ENCODE results near the gene DACT2.

Gene DACT2

DNA sequence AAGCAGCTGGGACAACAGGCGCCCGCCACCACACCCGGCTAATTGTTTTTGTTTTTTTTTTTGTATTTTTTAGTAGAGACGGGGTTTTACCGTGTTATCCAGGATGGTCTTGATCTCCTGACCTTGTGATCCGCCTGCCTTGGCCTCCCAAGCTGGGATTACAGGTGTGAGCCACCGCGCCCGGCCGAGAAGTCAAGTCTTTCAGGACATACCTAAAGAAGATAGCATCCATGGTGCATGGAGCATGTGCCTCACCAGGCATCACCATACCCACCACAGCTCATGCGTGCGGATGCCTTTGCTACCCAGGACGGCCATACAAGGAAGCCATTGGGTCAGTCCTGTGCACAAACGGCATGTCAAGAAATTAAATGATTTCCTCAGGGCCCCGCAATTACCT, 60.8 kb downstream of the DACT2 start:
- Histone ChIP-seq H3K36me3 (ENCODE audit: insufficient read depth, insufficient read length, low read length) (no peaks in the 10 kb centered on the region), H3K9ac (ENCODE audit: insufficient read length, low read depth) (no peak overlapping the region), H3K4me3 (ENCODE audit: insufficient read length, low read depth) (no peak overlapping the region), H3K4me1 (ENCODE audit: insufficient read depth, insufficient read length) (peaks cover 3% of the 10 kb centered on the region), H3K27me3 (ENCODE audit: insufficient read depth, insufficient read length) (no peaks in the 10 kb centered on the region), H3K9me3 (ENCODE audit: insufficient read depth, low read length) (no peaks in the 10 kb centered on the region)
- DNase-seq (ENCODE audit: low read depth, low spot score): no peak
- TF ChIP-seq YY1 (IDR thresholded peaks at IDR 0.05; ENCODE audit: insufficient read depth, insufficient read length) (no peak), ZNF274 (IDR thresholded peaks at IDR 0.05; ENCODE audit: low read depth, low read length) (no peak), SUZ12 (IDR thresholded peaks at IDR 0.05; ENCODE audit: extremely low read depth, insufficient read depth, insufficient read length) (no peak)

DNA sequence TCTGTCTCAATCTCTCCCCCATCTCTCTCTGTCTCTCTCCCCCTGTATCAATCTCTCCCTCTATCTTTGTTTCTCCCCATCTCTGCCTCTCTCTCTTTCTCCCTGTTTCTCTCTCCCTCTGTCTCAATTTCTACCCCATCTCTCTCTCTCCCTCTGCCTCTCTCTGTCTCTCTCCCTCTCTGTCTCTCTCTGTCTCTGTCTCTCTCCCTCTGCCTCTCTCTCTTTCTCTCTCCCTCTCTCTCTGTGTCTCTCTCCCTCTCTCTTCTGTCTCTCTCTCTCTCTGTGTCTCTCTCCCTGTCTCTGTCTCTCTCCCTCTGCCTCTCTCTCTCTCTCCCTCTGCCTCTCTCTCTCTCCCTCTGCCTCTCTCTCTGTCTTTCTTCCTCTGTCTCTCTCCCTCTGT, 62.6 kb downstream of the DACT2 start:
- no peak overlapping the region for H3K9ac ChIP-seq (ENCODE audit: insufficient read length, low read depth)
- no peak overlapping the region for H3K4me3 ChIP-seq (ENCODE audit: insufficient read length, low read depth)
- no peak for DNase-seq (ENCODE audit: low read depth, low spot score)
- no peaks in the 10 kb centered on the region for H3K9me3 ChIP-seq (ENCODE audit: insufficient read depth, low read length)
- no peaks in the 10 kb centered on the region for H3K4me1 ChIP-seq (ENCODE audit: insufficient read depth, insufficient read length)
- H3K36me3 ChIP-seq (ENCODE audit: insufficient read depth, insufficient read length, low read length): no peaks in the 10 kb centered on the region
- H3K27me3 ChIP-seq (ENCODE audit: insufficient read depth, insufficient read length): no peaks in the 10 kb centered on the region
- TF ChIP-seq SUZ12 (IDR thresholded peaks at IDR 0.05; ENCODE audit: extremely low read depth, insufficient read depth, insufficient read length): no peak
- TF ChIP-seq YY1 (IDR thresholded peaks at IDR 0.05; ENCODE audit: insufficient read depth, insufficient read length): no peak
- TF ChIP-seq ZNF274 (IDR thresholded peaks at IDR 0.05; ENCODE audit: low read depth, low read length): no peak

Data from NT2/D1 (cell line).